ENCODE data around the gene SPAAR. TPM values are rescaled to one million over a fixed set of nuclear protein-coding genes. Genes with fewer than 3 reads are reported as not detected.

SPAAR gene
- total and polyA plus RNA-seq, 9 of the 15 experiments (the other 6 are each of a cell fraction or from before 2014, with no cell fraction given), result not detected

GRCh38 chr9:35923927-35924763 lies 14.9 kb downstream of the SPAAR start (continued):
- TF ChIP-seq NFYB (IDR thresholded peaks at IDR 0.05; ENCODE audit: extremely low read depth, insufficient read length) (no peak), ZNF217 (CRISPR knock-in tag; IDR thresholded peaks at IDR 0.05) (no peak), SREBF2 (CRISPR knock-in tag; IDR thresholded peaks at IDR 0.05) (no peak), MTA3 (IDR thresholded peaks at IDR 0.05; ENCODE audit: borderline replicate concordance) (no peak; the same call in 1 of the 2 replicates), ZNF79 (CRISPR knock-in tag; IDR thresholded peaks at IDR 0.05; ENCODE audit: low read depth) (no peak), ZEB2 (IDR thresholded peaks at IDR 0.05) (no peak), HLTF (IDR thresholded peaks at IDR 0.05) (no peak), KDM5B (IDR thresholded peaks at IDR 0.05; ENCODE audit: insufficient replicate concordance, low read depth, low read length) (no peak), E2F6 (IDR thresholded peaks at IDR 0.05; ENCODE audit: borderline replicate concordance in 1 of 2, extremely low read depth in 1 of 2, insufficient read depth in 1 of 2, insufficient read length in 1 of 2, low read depth in 1 of 2, low read length in 1 of 2, poor library complexity in 1 of 2, severe bottlenecking in 1 of 2) (no peak), ZNF197 (CRISPR knock-in tag; IDR thresholded peaks at IDR 0.05; ENCODE audit: low read depth) (peak; percentile 83; the same call in 1 of the 2 replicates), ZNF133 (CRISPR knock-in tag; IDR thresholded peaks at IDR 0.05) (no peak), BHLHE40 (IDR thresholded peaks at IDR 0.05; ENCODE audit: low read length) (peak; percentile 13; the same call in 1 of the 2 replicates), IRF2 (CRISPR knock-in tag; IDR thresholded peaks at IDR 0.05) (no peak), KDM1A (IDR thresholded peaks at IDR 0.05) (peak; percentile 92 to 94), ZNF778 (CRISPR knock-in tag; IDR thresholded peaks at IDR 0.05) (no peak)
- TF ChIP-seq, protein P1, sequence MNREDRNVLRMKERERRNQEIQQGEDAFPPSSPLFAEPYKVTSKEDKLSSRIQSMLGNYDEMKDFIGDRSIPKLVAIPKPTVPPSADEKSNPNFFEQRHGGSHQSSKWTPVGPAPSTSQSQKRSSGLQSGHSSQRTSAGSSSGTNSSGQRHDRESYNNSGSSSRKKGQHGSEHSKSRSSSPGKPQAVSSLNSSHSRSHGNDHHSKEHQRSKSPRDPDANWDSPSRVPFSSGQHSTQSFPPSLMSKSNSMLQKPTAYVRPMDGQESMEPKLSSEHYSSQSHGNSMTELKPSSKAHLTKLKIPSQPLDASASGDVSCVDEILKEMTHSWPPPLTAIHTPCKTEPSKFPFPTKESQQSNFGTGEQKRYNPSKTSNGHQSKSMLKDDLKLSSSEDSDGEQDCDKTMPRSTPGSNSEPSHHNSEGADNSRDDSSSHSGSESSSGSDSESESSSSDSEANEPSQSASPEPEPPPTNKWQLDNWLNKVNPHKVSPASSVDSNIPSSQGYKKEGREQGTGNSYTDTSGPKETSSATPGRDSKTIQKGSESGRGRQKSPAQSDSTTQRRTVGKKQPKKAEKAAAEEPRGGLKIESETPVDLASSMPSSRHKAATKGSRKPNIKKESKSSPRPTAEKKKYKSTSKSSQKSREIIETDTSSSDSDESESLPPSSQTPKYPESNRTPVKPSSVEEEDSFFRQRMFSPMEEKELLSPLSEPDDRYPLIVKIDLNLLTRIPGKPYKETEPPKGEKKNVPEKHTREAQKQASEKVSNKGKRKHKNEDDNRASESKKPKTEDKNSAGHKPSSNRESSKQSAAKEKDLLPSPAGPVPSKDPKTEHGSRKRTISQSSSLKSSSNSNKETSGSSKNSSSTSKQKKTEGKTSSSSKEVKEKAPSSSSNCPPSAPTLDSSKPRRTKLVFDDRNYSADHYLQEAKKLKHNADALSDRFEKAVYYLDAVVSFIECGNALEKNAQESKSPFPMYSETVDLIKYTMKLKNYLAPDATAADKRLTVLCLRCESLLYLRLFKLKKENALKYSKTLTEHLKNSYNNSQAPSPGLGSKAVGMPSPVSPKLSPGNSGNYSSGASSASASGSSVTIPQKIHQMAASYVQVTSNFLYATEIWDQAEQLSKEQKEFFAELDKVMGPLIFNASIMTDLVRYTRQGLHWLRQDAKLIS (CRISPR knock-in tag; IDR thresholded peaks at IDR 0.05), result peak; percentile 15; the same call in 1 of the 2 replicates

Data from K562 (cell line).